Keratinocyte (primary cell): Measurements from ENCODE around the gene PDE8A. TPM values are rescaled to one million over a fixed set of nuclear protein-coding genes. Genes with fewer than 3 reads are reported as not detected.

Experiments
- DNase-seq: peaks from one replicate; pipeline ENCODE4 v3.0.0-alpha.2; 2011; ENCODE audit warnings: low read depth, missing footprints, low spot score
- FAIRE-seq: peaks from 2 replicates; lab custom pipeline; 2011; peaks lifted over from hg19 to GRCh38; lab: Jason Lieb, UNC
- H2AFZ ChIP-seq: 2 replicates; pipeline ENCODE4 v1.6.0; 2012; ENCODE audit warnings: low read length, control low read depth, inconsistent platforms; ENCODE audit not compliant: control insufficient read depth
- H3K27ac ChIP-seq: 2 replicates; pipeline ENCODE4 v1.5.1; 2011; ENCODE audit warnings: low read length; ENCODE audit not compliant: control insufficient read depth, insufficient read depth
- H3K27me3 ChIP-seq: 3 replicates; pipeline ENCODE4 v1.6.0; 2011; ENCODE audit warnings: low read length; ENCODE audit not compliant: control insufficient read depth, insufficient read depth; ENCODE audit errors: extremely low read depth
- H3K36me3 ChIP-seq, 2 experiments: 2 replicates in 1 of 2; 3 replicates in 1 of 2; pipeline ENCODE4 v1.5.1; 2011; ENCODE audit warnings: low read length in 2 of 2, mild to moderate bottlenecking in 1 of 2; ENCODE audit not compliant: control insufficient read depth in 2 of 2, insufficient read depth in 2 of 2; ENCODE audit errors: extremely low read depth in 1 of 2
- H3K4me1 ChIP-seq: 3 replicates; pipeline ENCODE4 v1.5.1; 2011; ENCODE audit warnings: low read length; ENCODE audit not compliant: control insufficient read depth, insufficient read depth; ENCODE audit errors: extremely low read depth
- H3K4me2 ChIP-seq: 3 replicates; pipeline ENCODE4 v1.6.0; 2011; ENCODE audit warnings: low read depth, low read length; ENCODE audit not compliant: control insufficient read depth, insufficient read depth; ENCODE audit errors: extremely low read depth
- H3K4me3 ChIP-seq, 3 experiments: fragments of 200-600 bp in 1 of 3; sonication (generic) in 1 of 3; 2 replicates in 2 of 3; 3 replicates in 1 of 3; pipeline ENCODE4 v1.5.1; 2011 to 2016; ENCODE audit warnings: low read length in 3 of 3, mild to moderate bottlenecking in 3 of 3, control low read depth in 2 of 3, inconsistent platforms in 1 of 3, low read depth in 1 of 3, mixed read lengths in 1 of 3, mixed run types in 1 of 3, moderate library complexity in 1 of 3; ENCODE audit not compliant: control insufficient read depth in 2 of 3, insufficient read depth in 2 of 3; ENCODE audit errors: extremely low read depth in 1 of 3
- H3K79me2 ChIP-seq: 2 replicates; pipeline ENCODE4 v1.6.0; 2012; ENCODE audit warnings: low read length; ENCODE audit not compliant: control insufficient read depth, insufficient read depth
- H3K9ac ChIP-seq: 3 replicates; pipeline ENCODE4 v1.6.0; 2011; ENCODE audit warnings: low read length; ENCODE audit not compliant: control insufficient read depth, insufficient read depth; ENCODE audit errors: extremely low read depth
- H3K9me1 ChIP-seq: 3 replicates; pipeline ENCODE4 v1.6.0; 2011; ENCODE audit warnings: low read length; ENCODE audit not compliant: control insufficient read depth, insufficient read depth; ENCODE audit errors: extremely low read depth
- H3K9me3 ChIP-seq: 2 replicates; pipeline ENCODE4 v1.5.1; 2012; ENCODE audit warnings: low read depth, low read length; ENCODE audit not compliant: control insufficient read depth
- H4K20me1 ChIP-seq: 3 replicates; pipeline ENCODE4 v1.6.0; 2011; ENCODE audit warnings: low read length; ENCODE audit not compliant: control insufficient read depth, insufficient read depth; ENCODE audit errors: extremely low read depth
- CTCF ChIP-seq, 3 experiments: IDR thresholded peaks in 1 of 3; conservative IDR thresholded peaks in 1 of 3; optimal IDR thresholded peaks in 1 of 3; 2 replicates in 2 of 3; 3 replicates in 1 of 3; pipeline versions ENCODE3 to v1.5.1; 2011; ENCODE audit warnings: low read length in 3 of 3, mild to moderate bottlenecking in 3 of 3, moderate library complexity in 2 of 3, control low read depth in 1 of 3, inconsistent platforms in 1 of 3; ENCODE audit not compliant: insufficient read depth in 2 of 3; ENCODE audit errors: extremely low read depth in 1 of 3
- EZH2 ChIP-seq: IDR thresholded peaks from one replicate; pipeline ENCODE4 v1.6.1; 2012; ENCODE audit warnings: inconsistent platforms, mild to moderate bottlenecking, low read length, moderate library complexity
- dilution Hi-C: fragments of 300-500 bp; cut with MboI; formaldehyde crosslinking; loops from one replicate; pipeline ENCODE4 v1.7.0; 2020; ENCODE audit warnings: low sequenced_read_pairs; ENCODE audit not compliant: extremely low pct_ligation_motif_present
- polyA plus RNA-seq, 5 experiments: library from polyadenylated mRNA; depleted of rRNA in 3 of 5; stranded (reverse) in 3 of 5; stranded (forward) in 1 of 5; unstranded in 1 of 5; fragments of >200 nt; gene quantifications; 1 replicate in 1 of 5; 2 replicates in 3 of 5; 3 replicates in 1 of 5; pipeline versions ENCODE4 v1.2.1 to v1.2.3, GENCODE V29; 2011 to 2012; ENCODE audit warnings: missing spikeins in 2 of 5, low read depth in 1 of 5, low replicate concordance in 1 of 5

The PDE8A gene
- polyA plus RNA-seq, 1 donor (not counting 4 experiments of a cell fraction or from before 2014, with no cell fraction given): 24.1 TPM

DNA sequence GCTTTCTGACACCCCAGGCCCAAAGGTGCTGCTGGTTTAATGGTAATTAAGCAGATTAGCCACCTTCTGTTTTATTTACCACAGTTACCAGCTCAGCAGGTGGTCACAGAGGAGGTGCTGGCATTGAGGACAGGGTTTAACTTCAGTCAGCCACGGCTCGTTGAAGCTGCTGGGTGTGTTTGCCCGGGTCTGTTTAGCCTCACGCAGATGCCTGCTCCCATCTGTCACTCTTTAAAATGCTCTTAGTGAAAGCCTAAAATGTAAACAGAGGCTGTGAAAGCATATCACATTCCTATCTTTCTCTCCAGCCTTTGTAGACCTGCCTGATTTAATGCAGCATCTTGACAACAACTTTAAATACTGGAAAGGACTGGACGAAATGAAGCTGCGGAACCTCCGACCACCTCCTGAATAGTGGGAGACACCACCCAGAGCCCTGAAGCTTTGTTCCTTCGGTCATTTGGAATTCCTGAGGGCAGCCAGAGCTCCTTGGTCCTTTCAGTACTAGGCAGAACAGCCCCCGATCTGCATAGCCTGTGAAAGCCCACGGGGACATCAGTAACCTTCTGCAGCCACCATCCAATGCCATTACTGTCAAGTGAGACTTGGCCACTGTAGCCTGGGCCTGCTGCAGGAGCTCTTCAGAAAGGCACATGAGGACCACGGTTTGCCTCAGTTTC lies 156.0 kb downstream of the PDE8A start:
- TF ChIP-seq EZH2: no peak
- no peak for TF ChIP-seq CTCF (optimal IDR thresholded peaks at IDR 0.05 in 1 of 3, IDR thresholded peaks at IDR 0.05 in 1 of 3, conservative IDR thresholded peaks at IDR 0.05 in 1 of 3; ENCODE audit: extremely low read depth in 1 of 3, insufficient read depth in 2 of 3, low read length in 3 of 3)
- dilution Hi-C loops: no loop called here
- Histone ChIP-seq H3K27me3 (no peaks in the 10 kb centered on the region), H3K9me1 (peaks cover 3% of the 10 kb centered on the region), H3K9me3 (no peaks in the 10 kb centered on the region), H3K36me3 (peaks cover 4 to 5% of the 10 kb centered on the region in 2 experiments), H4K20me1 (no peaks in the 10 kb centered on the region), H3K4me2 (no peak overlapping the region), H2AFZ (no peak overlapping the region), H3K27ac (no peak overlapping the region), H3K79me2 (no peaks in the 10 kb centered on the region), H3K4me1 (peaks cover 5% of the 10 kb centered on the region), H3K9ac (no peak overlapping the region), H3K4me3 (no peak overlapping the region)
- FAIRE-seq (no peak), DNase-seq (no peak)

GRCh38 chr15:85139391-85139790 lies 157.7 kb downstream of the PDE8A start:
- no peak for DNase-seq
- no peaks in the 10 kb centered on the region for H3K79me2 ChIP-seq
- no peak for FAIRE-seq
- H3K9me1 ChIP-seq: peaks cover 3% of the 10 kb centered on the region
- no peak overlapping the region for H3K4me2 ChIP-seq
- H3K27me3 ChIP-seq: no peaks in the 10 kb centered on the region
- peaks cover 6% of the 10 kb centered on the region for H3K4me1 ChIP-seq
- peaks cover 4 to 5% of the 10 kb centered on the region in 2 experiments for H3K36me3 ChIP-seq
- no peak overlapping the region for H3K27ac ChIP-seq
- H4K20me1 ChIP-seq: no peaks in the 10 kb centered on the region
- H3K9ac ChIP-seq: no peak overlapping the region
- no peak overlapping the region for H2AFZ ChIP-seq
- H3K9me3 ChIP-seq: no peaks in the 10 kb centered on the region
- dilution Hi-C loops: no loop called here
- TF ChIP-seq EZH2 (no peak), CTCF (optimal IDR thresholded peaks at IDR 0.05 in 1 of 3, IDR thresholded peaks at IDR 0.05 in 1 of 3, conservative IDR thresholded peaks at IDR 0.05 in 1 of 3; ENCODE audit: extremely low read depth in 1 of 3, insufficient read depth in 2 of 3, low read length in 3 of 3) (no peak)
- no peak overlapping the region for H3K4me3 ChIP-seq
